Suprapubic skin (tissue), 4 donors: Measurements from ENCODE around the gene CLTC.

Source experiments
- CTCF ChIP-seq, 2 donors: fragments of 200-600 bp in 1 of 2; fragments of 450-650 bp in 1 of 2; sonication (generic) in 1 of 2; IDR thresholded peaks; one replicate each; pipeline ENCODE4 v1.5.1; 2016 to 2019; ENCODE audit warnings: antibody characterized with exemption in 2 of 2, mild to moderate bottlenecking in 1 of 2, moderate library complexity in 1 of 2
- EP300 ChIP-seq: sonication (generic); formaldehyde crosslinking; IDR thresholded peaks from one replicate; pipeline ENCODE4 v1.6.1; 2017; ENCODE audit warnings: antibody characterized with exemption
- POLR2A ChIP-seq, 2 donors: fragments of 450-650 bp; IDR thresholded peaks; one replicate each; pipeline ENCODE4 v1.6.1; 2017; ENCODE audit warnings: antibody characterized with exemption in 2 of 2, mild to moderate bottlenecking in 2 of 2, moderate library complexity in 2 of 2
- POLR2AphosphoS5 ChIP-seq, 3 donors: sonication (generic); formaldehyde crosslinking; IDR thresholded peaks; one replicate each; pipeline ENCODE4 v1.6.1; 2017; ENCODE audit warnings: antibody characterized with exemption in 3 of 3

- TF ChIP-seq CTCF (IDR thresholded peaks at IDR 0.05) (no peak), POLR2AphosphoS5 (IDR thresholded peaks at IDR 0.05) (no peak), POLR2A (IDR thresholded peaks at IDR 0.05) (no peak), EP300 (no peak)
These were observed 2.5 kb upstream of the CLTC start for GRCh38 chr17:59617156-59617732.
